ENCODE data around the gene NR6A1. TPM values are rescaled to one million over a fixed set of nuclear protein-coding genes. Genes with fewer than 3 reads are reported as not detected.

Gene NR6A1
- total RNA-seq, 1 experiment from 2014 or later = 99.3 TPM

GRCh38 chr9:124576751-124577150 lies 194.4 kb downstream of the NR6A1 start:
- Histone ChIP-seq H3K56ac (ENCODE audit: insufficient read length, low read depth, low read length) (no peak overlapping the region), H2BK120ac (ENCODE audit: low read depth, low read length, poor library complexity, severe bottlenecking) (no peak overlapping the region), H4K8ac (replicated peaks; ENCODE audit: insufficient read length, low read depth, low read length) (no peak overlapping the region), H4K5ac (ENCODE audit: insufficient read length, low read depth, low read length) (no peak overlapping the region), H3K27me3 (ENCODE audit: insufficient read depth, low read length) (no peaks in the 10 kb centered on the region), H3K27ac (ENCODE audit: insufficient read length, low read depth, low read length) (no peak overlapping the region), H4K20me1 (ENCODE audit: control insufficient read depth, insufficient read depth, insufficient read length) (no peaks in the 10 kb centered on the region), H3K23ac (ENCODE audit: insufficient read length, low read depth, low read length) (no peak overlapping the region), H2BK15ac (ENCODE audit: low read depth, low read length) (no peak overlapping the region), H4K91ac (ENCODE audit: insufficient read length, low read depth, low read length) (no peak overlapping the region), H2BK20ac (ENCODE audit: low read depth, low read length, poor library complexity, severe bottlenecking) (no peak overlapping the region), H2BK5ac (ENCODE audit: insufficient read length, low read length) (no peak overlapping the region), H2BK12ac (ENCODE audit: insufficient read length, low read depth, low read length) (no peak overlapping the region), H3K4me2 (ENCODE audit: insufficient read depth, insufficient read length, low read length) (no peak overlapping the region), H3K79me2 (ENCODE audit: insufficient read depth, low read length) (no peaks in the 10 kb centered on the region; the same call in 1 of the 2 replicates), H3K23me2 (ENCODE audit: insufficient read length, low read depth, low read length, poor library complexity, severe bottlenecking) (no peaks in the 10 kb centered on the region), H3K18ac (ENCODE audit: insufficient read length, low read depth, low read length) (no peak overlapping the region), H2AFZ (ENCODE audit: low read length) (no peak overlapping the region), H3K4ac (ENCODE audit: low read depth, low read length) (no peak overlapping the region), H3K14ac (ENCODE audit: insufficient read depth, low read length) (no peak overlapping the region), H2AK5ac (ENCODE audit: insufficient read length, low read length) (no peak overlapping the region), H3K4me1 (ENCODE audit: insufficient read depth, low read length) (0 out of 2 replicates have a peak, but pooled peaks cover 2% of the 10 kb centered on the region), H3K9me3 (ENCODE audit: control insufficient read depth, low read depth, low read length) (no peaks in the 10 kb centered on the region), H3T11ph (ENCODE audit: low read length) (no peak overlapping the region), H3K79me1 (ENCODE audit: insufficient read depth, low read depth, low read length, poor library complexity, severe bottlenecking) (no peaks in the 10 kb centered on the region), H3K9ac (ENCODE audit: extremely low read depth, insufficient read length, low read length) (no peak overlapping the region)
- TF ChIP-seq CTCF (conservative IDR thresholded peaks at IDR 0.05) = no peak
- Mint-ChIP-seq H3K9me3 (peaks cover 9% of the 10 kb centered on the region in 2 experiments; a peak in 2 of 5 replicates), H3K4me3 (no peak overlapping the region), H3K4me1 (peaks cover 10 to 20% of the 10 kb centered on the region in 2 experiments), H3K36me3 (ENCODE audit: insufficient read depth in 1 of 3, low read depth in 3 of 3) (peaks cover 8 to 12% (median 12%) of the 10 kb centered on the region in 3 experiments; a peak in 4 of 7 replicates), H3K27me3 (ENCODE audit: low read depth) (no peaks in the 10 kb centered on the region), H3K27ac (no peak overlapping the region)
- no peak for DNase-seq
- WGBS (ENCODE audit: extremely low coverage, insufficient read length, low lambda C conversion rate) = no CpG with 5 or more reads among the region's 6 CpGs

All from H9 (cell line).